Motor neuron (in vitro differentiated cells): ENCODE measurements around the gene GSTO2. TPM values are rescaled to one million over a fixed set of nuclear protein-coding genes. Genes with fewer than 3 reads are reported as not detected.

Source experiments
- ATAC-seq, 8 experiments: fragments of 200-7000 bp; cut with Tn5 transposase; replicated peaks in 6 of 8; 2 replicates each; pipeline ENCODE4 v1.8.0; 2021; ENCODE audit warnings: mild to moderate bottlenecking in 8 of 8, moderate library complexity in 8 of 8
- H3K27ac ChIP-seq, 2 donors: fragments of 250-450 bp; sonication (Bioruptor Pico); 2 replicates each; pipeline ENCODE4 v1.9.0; 2021; ENCODE audit warnings: antibody characterized with exemption in 2 of 2, mild to moderate bottlenecking in 2 of 2, moderate library complexity in 1 of 2
- H3K4me1 ChIP-seq, 2 donors: fragments of 250-450 bp; sonication (Bioruptor Pico); replicated peaks in 1 of 2; 2 replicates each; pipeline ENCODE4 v1.6.1; 2021; ENCODE audit warnings: antibody characterized with exemption in 2 of 2, mild to moderate bottlenecking in 2 of 2, moderate library complexity in 1 of 2
- H3K4me3 ChIP-seq, 5 donors: fragments of 250-450 bp; sonication (Bioruptor Pico); 2 replicates each; pipeline ENCODE4 v1.9.0; 2021; ENCODE audit warnings: antibody characterized with exemption in 5 of 5, mild to moderate bottlenecking in 5 of 5, moderate library complexity in 4 of 5
- WGBS, 10 experiments: fragments of 450-650 bp; shearing (Covaris generic); methylation state at CpG; one replicate each; pipeline ENCODE4 v1.0.0; 2022; 5-methylcytosine and 5-hydroxymethylcytosine counted together
- in situ Hi-C, 9 experiments: fragments of 400-800 bp; cut with MboI; loops; one replicate each; pipeline ENCODE4 v1.15.0; 2021; ENCODE audit warnings: low sequenced_read_pairs in 9 of 9, low pct_unique_long_range_greater_than_20kb in 2 of 9; ENCODE audit not compliant: unreplicated experiment in 9 of 9
- total RNA-seq, 8 experiments: library from RNA; unstranded; fragments of 300-600 nt; gene quantifications; 2 replicates each; pipeline versions ENCODE4 v1.2.3 to v1.2.4, GENCODE V29; 2022

The GSTO2 gene
- total RNA-seq, 8 experiments from 2014 or later, result 0.88 to 3.6 (median 1.8) TPM

GRCh38 chr10:104296687-104297436 lies 27.9 kb downstream of the GSTO2 start:
- ATAC-seq, result no peak
- Histone ChIP-seq H3K4me3 (no peak overlapping the region), H3K4me1 (peaks cover 11 to 12% of the 10 kb centered on the region in 2 donors), H3K27ac (no peak overlapping the region)
- WGBS, 10 experiments, result 80 to 100% (median 93%) methylated on average over 3 to 10 of the region's 10 CpGs; no CpG with 5 or more reads in 2 of the 10 experiments
- in situ Hi-C loops, result loop anchor here in 1 of 9 experiments (10.0 kb wide), 1 partner anchor 48 kb away; no protein-coding TSS in a partner anchor

GRCh38 chr10:104297697-104298660 lies 29.0 kb downstream of the GSTO2 start:
- Histone ChIP-seq H3K27ac (no peak overlapping the region), H3K4me1 (peaks cover 11 to 12% of the 10 kb centered on the region in 2 donors), H3K4me3 (no peak overlapping the region)
- in situ Hi-C loops, result loop anchor here in 1 of 9 experiments (10.0 kb wide), 1 partner anchor 47 kb away; no protein-coding TSS in a partner anchor
- ATAC-seq, result peak in 3 of 8 experiments; percentile 6 to 40 (median 10)
- WGBS, 10 experiments, result 49 to 96% (median 71%) methylated on average over 2 to 11 of the region's 17 CpGs

- in situ Hi-C loops, result loop anchor here in 1 of 9 experiments (10.0 kb wide), 1 partner anchor 46 kb away; no protein-coding TSS in a partner anchor
- Histone ChIP-seq H3K4me3 (no peak overlapping the region), H3K4me1 (peaks cover 11 to 12% of the 10 kb centered on the region in 2 donors), H3K27ac (no peak overlapping the region)
- 40 to 100% (median 87%) methylated on average over 1 to 13 of the region's 13 CpGs for WGBS, 10 experiments
- ATAC-seq, result peak in 1 of 8 experiments; percentile 8
Measured at GRCh38 chr10:104299031-104299904, 30.3 kb downstream of the GSTO2 start.

- no peak overlapping the region for H3K27ac ChIP-seq
- peaks cover 11 to 12% of the 10 kb centered on the region in 2 donors for H3K4me1 ChIP-seq
- peak in 2 of 8 experiments; percentile 10 to 18 for ATAC-seq
- in situ Hi-C loops, result no loop called here
- WGBS, 10 experiments, result 50 to 100% (median 97%) methylated on average over 1 to 10 of the region's 12 CpGs; no CpG with 5 or more reads in 4 of the 10 experiments
- no peak overlapping the region for H3K4me3 ChIP-seq
Measured at GRCh38 chr10:104300002-104300735, 31.2 kb downstream of the GSTO2 start.

GRCh38 chr10:104300736-104301292 lies 31.8 kb downstream of the GSTO2 start:
- Histone ChIP-seq H3K4me3 (no peak overlapping the region), H3K4me1 (peaks cover 14 to 17% of the 10 kb centered on the region in 2 donors), H3K27ac (no peak overlapping the region)
- peak; percentile 77 to 96 (median 92) for ATAC-seq
- 0 to 67% (median 40%) methylated on average over 1 to 3 of the region's 7 CpGs; no CpG with 5 or more reads in 5 of the 10 experiments for whole genome bisulfite sequencing, 10 experiments
- in situ Hi-C loops, result no loop called here

GRCh38 chr10:104301907-104302690 lies 33.1 kb downstream of the GSTO2 start:
- 13 to 90% (median 73%) methylated on average over 1 to 3 of the region's 3 CpGs; no CpG with 5 or more reads in 2 of the 10 experiments for WGBS, 10 experiments
- H3K4me3 ChIP-seq, result no peak overlapping the region
- in situ Hi-C loops, result no loop called here
- H3K27ac ChIP-seq, result no peak overlapping the region
- peaks cover 26 to 28% of the 10 kb centered on the region in 2 donors for H3K4me1 ChIP-seq
- no peak for ATAC-seq

- WGBS, 10 experiments, result 0 to 86% (median 50%) methylated on average over 1 to 2 of the region's 2 CpGs; no CpG with 5 or more reads in 1 of the 10 experiments
Measured at GRCh38 chr10:104303594-104304355, 34.8 kb downstream of the GSTO2 start.

GRCh38 chr10:104304356-104304745 lies 35.4 kb downstream of the GSTO2 start:
- in situ Hi-C loops, result no loop called here
- Histone ChIP-seq H3K27ac (no peak overlapping the region), H3K4me3 (no peak overlapping the region), H3K4me1 (peaks cover 28% of the 10 kb centered on the region in 2 donors)
- ATAC-seq, result no peak
- 37 to 100% (median 80%) methylated on average over 1 to 4 of the region's 4 CpGs; no CpG with 5 or more reads in 1 of the 10 experiments for WGBS, 10 experiments

More at GRCh38 chr10:104303594-104304355, 34.8 kb downstream of the GSTO2 start:
- Histone ChIP-seq H3K4me3 (no peak overlapping the region), H3K27ac (no peak overlapping the region), H3K4me1 (peaks cover 28% of the 10 kb centered on the region in 2 donors)
- no peak for ATAC-seq
- in situ Hi-C loops, result no loop called here

- Histone ChIP-seq H3K4me3 (no peak overlapping the region), H3K4me1 (peaks cover 28% of the 10 kb centered on the region in 2 donors), H3K27ac (no peak overlapping the region)
- WGBS, 10 experiments, result 77 to 100% (median 95%) methylated on average over 1 to 8 of the region's 8 CpGs
- in situ Hi-C loops, result no loop called here
- ATAC-seq, result no peak
Measured at GRCh38 chr10:104304927-104305326, 35.9 kb downstream of the GSTO2 start.

GRCh38 chr10:104306897-104307296 lies 37.9 kb downstream of the GSTO2 start:
- no peak overlapping the region for H3K27ac ChIP-seq
- no peak overlapping the region for H3K4me3 ChIP-seq
- H3K4me1 ChIP-seq, result peaks cover 16 to 18% of the 10 kb centered on the region in 2 donors
- in situ Hi-C loops, result no loop called here
- peak in 6 of 8 experiments; percentile 4 to 82 (median 72) for ATAC-seq
- 20 to 100% (median 55%) methylated on average over 1 to 2 of the region's 3 CpGs; no CpG with 5 or more reads in 6 of the 10 experiments for WGBS, 10 experiments
